D341Med (cell line): ENCODE results near the gene RASSF8.
A peak's percentile ranks its signal among the peaks of the same experiment; 100 is the strongest.

Experiments used
- DNase-seq: peaks from one replicate; pipeline ENCODE4 v3.0.0; 2012; ENCODE audit warnings: low spot score

RASSF8 gene

DNA sequence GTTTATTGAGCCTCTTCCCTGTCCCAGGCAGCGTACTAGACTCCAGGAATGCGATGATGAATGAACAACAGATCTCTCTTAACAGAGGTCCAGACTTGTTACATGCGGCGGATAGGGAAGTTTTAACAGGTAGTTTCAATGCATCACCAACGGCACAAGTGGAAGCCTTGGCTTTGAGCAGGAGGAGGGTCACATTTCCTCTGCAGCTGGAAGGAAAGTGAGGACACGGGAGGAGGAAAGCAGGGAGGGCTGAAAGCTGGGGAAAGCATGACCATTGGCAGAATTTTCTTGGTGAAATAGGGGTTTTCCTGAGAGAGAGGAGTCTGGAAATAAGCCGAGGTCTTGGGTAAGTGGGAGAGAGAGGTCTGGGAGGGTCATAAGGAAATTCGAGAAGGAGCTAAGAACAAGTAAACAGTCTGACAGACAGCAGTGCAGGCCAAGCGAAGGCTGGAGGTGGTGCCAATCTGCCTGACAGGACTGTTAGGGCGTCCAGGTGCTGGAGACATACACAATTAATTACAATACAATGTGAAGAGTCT is 150.9 kb downstream of the RASSF8 start:
- DNase-seq, result no peak

GRCh38 chr12:26112232-26112631 is 153.8 kb downstream of the RASSF8 start:
- DNase-seq, result no peak

GRCh38 chr12:26112703-26113147 is 154.2 kb downstream of the RASSF8 start:
- DNase-seq, result no peak

DNA sequence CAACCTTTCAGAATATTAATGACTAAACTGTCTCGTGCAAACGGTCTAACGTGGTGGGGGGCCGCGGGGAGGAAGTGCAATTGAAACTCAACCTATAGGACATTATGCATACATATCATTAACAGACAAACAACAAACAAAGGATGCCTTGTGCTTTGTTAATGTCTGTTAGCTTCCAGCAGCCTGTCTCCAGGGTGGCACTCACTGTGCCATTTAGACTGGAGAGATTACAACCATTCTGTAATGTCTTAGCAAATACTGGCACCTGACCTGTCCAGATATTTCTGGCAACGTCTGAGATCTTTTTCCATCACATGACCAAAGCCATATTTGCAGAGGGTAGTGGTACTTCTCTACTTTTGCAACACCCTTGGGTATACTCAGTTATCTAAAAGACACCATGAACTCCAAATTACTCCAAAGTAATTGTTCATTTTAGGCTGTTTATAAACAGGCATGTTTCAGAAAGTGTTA is 154.7 kb downstream of the RASSF8 start:
- no peak for DNase-seq

- DNase-seq, result peak; percentile 97
Measured at GRCh38 chr12:26113853-26114719, 155.6 kb downstream of the RASSF8 start.

GRCh38 chr12:26114720-26115401 is 156.4 kb downstream of the RASSF8 start:
- no peak for DNase-seq

DNA sequence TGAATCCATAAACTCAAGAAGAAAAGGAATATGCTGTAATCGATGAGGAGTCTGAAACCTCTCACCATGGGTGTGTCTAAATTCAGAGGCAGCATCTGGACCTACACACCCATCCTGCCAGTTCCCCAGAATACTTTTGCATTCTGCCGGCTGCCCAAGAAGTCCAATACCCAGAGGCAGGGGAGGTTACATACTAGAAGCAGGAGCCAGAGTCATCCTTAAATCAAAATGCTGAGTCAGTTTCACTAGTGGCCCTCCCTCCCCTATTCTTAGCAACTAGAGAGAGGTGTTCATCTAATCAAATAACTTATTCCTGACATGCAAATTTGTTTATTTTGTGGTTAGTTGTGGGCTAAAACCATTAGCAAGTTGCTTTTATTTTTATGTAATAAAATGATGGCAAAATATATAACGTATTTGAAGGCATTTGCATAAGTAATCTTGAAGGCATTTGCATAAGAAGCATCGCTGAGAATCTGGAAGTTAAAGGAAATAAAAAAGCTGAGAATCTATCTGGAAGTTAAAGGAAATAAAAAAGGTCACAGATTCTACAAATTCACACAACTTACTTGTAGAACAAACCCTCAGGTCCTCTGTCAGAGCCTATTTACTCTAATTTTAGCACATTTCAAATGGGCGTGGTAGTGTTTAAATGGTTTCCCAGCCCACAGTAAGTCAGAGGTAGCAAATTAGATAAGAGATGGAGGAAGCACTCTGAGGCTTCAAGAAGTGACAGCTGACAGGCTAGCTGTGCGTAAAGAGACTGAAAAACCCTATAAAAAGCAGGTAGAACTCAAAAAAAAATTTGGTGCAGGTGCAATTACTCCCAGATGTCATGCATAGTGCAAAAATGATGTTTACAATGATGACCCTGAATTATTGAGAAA is 158.6 kb downstream of the RASSF8 start:
- DNase-seq, result no peak

DNA sequence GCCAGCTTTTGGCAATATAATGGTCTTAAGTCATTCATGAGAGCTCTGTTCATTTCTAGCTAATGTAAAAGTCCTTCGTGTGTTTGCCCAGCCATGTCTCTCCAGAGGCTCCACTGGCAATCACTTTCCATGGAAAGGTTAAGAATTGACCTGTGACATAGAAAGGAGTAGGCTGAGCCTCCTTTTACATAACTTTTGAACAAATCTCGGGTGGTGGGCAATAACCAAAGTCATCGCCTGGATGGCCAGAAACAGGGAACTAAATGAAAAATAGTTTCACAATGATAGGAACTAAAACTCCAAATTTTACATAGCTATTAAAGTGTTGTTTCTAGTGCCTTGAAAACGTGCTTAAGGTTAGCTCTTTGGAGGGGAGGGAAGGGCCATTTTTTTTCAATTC is 159.8 kb downstream of the RASSF8 start:
- no peak for DNase-seq

- DNase-seq, result peak; percentile 41
Measured at GRCh38 chr12:26119391-26119989, 161.0 kb downstream of the RASSF8 start.

- DNase-seq, result no peak
Measured at GRCh38 chr12:26120561-26121274, 162.2 kb downstream of the RASSF8 start.

- no peak for DNase-seq
Measured at GRCh38 chr12:26121323-26122060, 163.0 kb downstream of the RASSF8 start.

- DNase-seq, result peak; percentile 75
Measured at GRCh38 chr12:26122061-26122680, 163.7 kb downstream of the RASSF8 start.

DNA sequence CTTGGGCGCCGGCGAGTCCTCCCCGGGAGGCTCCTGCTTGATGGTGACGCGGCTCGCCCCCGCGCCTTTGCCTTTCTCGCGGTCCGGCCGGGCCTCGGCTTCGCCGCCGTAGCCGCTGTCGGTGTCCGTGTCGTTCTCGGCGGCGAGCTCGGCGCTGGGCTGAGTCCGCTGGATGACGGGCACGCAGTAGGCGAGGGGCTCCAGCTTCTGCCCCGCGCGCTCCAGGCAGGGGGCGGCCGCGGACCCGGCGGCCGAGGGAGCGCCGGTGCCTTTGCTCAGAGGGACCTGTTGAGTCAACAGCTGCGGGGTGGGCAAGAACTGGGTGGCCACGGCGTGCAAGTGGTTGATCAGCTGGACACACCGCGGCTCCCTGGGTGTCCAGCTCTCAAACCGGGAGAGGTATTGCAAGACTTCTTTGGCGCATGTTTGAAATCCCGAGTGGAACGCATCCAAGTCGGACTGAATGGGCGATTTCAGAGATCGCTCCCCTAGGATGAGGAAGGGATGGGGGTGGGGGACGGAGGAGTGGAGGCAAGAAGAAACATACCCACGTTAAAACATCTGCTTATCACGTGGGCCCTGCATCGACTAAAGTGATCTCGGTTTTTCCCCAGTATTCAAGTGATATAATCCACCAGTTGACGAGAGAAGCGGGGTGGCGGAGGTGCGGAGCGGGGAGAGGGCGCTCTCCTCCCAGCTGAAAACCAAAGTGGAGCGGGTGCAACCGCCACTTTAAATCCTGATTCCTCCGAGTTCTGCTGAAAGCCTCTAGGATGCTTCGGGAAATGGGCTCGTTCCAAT is 164.4 kb downstream of the RASSF8 start:
- no peak for DNase-seq

GRCh38 chr12:26123482-26123980 is 165.0 kb downstream of the RASSF8 start:
- no peak for DNase-seq

GRCh38 chr12:26124446-26125399 is 166.2 kb downstream of the RASSF8 start, which contains the start of gene BHLHE41:
Gene BHLHE41, minus strand, starts transcription at chr12:26125037. Its CDS starts 258 bp downstream, at chr12:26124779.
- DNase-seq, result peak; percentile 46

- peak; percentile 80 for DNase-seq
Measured at GRCh38 chr12:26125400-26126339, 167.2 kb downstream of the RASSF8 start.
